GM10266 (cell line): ENCODE results near the gene HHEX.
"Not testable (repeated sequence)": the region's sequence is repeated elsewhere in the genome, so short reads cannot be mapped to it uniquely, and the experiment has no call there.

Experiments used
- DNase-seq: peaks from one replicate; pipeline ENCODE4 v3.0.0; 2012; ENCODE audit errors: extremely low spot score
- TF ChIP-seq, protein P1 (sequence below): IDR thresholded peaks from 2 replicates; pipeline ENCODE4 v1.5.1; 2012; ENCODE audit warnings: mild to moderate bottlenecking, low read depth; ENCODE audit not compliant: control insufficient read depth, insufficient read depth; ENCODE audit errors: missing control alignments

HHEX gene

DNA sequence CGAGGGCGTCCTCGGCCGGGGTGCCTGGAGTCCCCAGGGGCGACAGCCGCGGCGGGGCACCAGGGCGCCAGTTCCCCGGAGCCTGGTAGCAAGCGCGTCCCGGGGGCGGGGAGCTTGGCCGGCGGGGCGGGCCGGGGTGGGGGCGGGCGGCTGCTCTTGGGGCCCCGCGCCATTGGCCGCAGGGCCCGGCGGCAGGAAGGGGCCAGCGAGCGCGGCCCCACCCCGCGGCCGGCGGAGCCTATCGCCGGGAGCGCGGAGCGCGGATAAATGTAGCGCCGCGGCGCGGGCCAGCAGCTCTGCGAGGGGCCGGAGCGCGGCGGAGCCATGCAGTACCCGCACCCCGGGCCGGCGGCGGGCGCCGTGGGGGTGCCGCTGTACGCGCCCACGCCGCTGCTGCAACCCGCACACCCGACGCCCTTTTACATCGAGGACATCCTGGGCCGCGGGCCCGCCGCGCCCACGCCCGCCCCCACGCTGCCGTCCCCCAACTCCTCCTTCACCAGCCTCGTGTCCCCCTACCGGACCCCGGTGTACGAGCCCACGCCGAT lies at the start of gene HHEX:
HHEX (plus strand) TSS at position 293 of the 548 bp plus-strand sequence; CDS start at position 325, 32 bp downstream.
- TF ChIP-seq, protein P1, sequence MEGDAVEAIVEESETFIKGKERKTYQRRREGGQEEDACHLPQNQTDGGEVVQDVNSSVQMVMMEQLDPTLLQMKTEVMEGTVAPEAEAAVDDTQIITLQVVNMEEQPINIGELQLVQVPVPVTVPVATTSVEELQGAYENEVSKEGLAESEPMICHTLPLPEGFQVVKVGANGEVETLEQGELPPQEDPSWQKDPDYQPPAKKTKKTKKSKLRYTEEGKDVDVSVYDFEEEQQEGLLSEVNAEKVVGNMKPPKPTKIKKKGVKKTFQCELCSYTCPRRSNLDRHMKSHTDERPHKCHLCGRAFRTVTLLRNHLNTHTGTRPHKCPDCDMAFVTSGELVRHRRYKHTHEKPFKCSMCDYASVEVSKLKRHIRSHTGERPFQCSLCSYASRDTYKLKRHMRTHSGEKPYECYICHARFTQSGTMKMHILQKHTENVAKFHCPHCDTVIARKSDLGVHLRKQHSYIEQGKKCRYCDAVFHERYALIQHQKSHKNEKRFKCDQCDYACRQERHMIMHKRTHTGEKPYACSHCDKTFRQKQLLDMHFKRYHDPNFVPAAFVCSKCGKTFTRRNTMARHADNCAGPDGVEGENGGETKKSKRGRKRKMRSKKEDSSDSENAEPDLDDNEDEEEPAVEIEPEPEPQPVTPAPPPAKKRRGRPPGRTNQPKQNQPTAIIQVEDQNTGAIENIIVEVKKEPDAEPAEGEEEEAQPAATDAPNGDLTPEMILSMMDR, result no peak
- peak; percentile 92 for DNase-seq

DNA sequence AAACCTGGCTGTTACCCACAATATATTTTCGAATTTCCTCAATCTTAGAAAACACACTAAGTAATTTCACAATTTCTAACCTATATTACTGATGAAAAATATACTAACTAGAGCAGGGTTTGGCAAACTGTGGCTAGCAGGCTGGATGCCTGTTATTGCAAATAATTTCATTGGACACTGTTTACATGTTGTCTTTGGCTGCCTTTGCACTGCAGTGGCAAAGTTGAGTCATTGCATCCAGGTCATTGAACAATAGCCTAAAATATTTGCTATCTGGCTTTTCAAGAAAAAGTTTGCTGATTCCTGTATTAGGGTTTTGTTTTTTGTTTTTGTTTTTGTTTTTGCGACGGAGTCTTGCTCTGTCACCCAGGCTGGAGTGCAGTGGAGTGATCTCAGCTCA lies 49.6 kb upstream of the HHEX start:
- TF ChIP-seq, protein P1, result no peak
- DNase-seq, result no peak

DNA sequence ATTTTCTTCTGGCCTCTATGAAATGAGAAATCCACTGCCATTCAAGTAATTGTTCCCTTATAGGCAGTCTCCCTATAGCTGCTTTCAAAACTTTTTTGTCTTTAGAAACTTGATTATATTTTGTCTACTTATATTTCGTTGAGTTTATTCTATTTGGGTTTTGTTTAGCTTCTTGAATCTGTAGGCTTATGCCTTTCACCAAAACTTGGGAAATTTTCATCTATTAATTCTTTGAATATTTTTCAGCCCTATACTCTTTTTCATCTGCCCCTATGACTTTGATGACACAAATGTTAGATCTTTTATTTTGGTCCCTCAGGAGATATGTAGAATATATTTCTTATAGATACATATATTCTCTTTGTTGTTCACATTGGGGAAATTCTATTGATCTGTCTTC lies 48.3 kb upstream of the HHEX start:
- DNase-seq, result no peak

DNA sequence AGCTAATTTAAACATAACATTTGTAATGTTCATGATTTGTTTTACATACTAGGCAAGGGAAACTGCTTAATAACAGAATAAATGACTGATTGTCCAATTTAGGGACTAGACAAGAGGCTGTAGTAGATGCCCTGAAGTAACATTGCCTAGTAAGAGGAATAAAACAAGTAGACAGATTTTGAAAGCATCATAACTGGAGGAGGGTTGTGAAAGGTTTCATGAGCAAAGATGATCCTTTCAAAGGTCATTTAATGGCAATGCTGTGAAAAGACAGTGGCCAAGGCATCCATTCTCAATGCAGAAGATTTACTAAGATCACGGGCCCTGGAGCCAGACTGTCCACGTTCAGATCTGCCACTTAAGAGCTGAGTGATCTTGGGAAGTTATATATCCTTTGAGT lies 44.8 kb upstream of the HHEX start:
- no peak for DNase-seq
- TF ChIP-seq, protein P1, result no peak

More for the DNA sequence above, 48.3 kb upstream of the HHEX start:
- TF ChIP-seq, protein P1, result no peak

DNA sequence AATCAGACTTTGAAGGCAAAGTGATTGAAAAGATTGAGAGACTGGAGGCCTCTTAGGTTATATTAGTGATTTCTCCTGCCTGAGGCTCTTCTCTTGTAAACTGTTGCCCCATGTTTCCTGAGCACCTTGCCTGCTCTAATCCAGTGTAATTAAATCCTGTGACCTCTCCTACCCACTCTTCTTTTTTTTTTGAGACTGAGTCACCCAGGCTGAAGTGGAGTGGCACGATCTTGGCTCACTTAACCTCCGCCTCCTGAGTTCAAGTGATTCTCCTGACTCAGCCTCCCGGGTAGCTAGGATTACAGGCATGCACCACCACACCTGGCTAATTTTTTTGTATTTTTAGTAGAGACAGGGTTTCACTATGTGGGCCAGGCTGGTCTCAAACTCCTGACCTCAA lies 38.9 kb upstream of the HHEX start:
- not testable (repeated sequence) for DNase-seq

DNA sequence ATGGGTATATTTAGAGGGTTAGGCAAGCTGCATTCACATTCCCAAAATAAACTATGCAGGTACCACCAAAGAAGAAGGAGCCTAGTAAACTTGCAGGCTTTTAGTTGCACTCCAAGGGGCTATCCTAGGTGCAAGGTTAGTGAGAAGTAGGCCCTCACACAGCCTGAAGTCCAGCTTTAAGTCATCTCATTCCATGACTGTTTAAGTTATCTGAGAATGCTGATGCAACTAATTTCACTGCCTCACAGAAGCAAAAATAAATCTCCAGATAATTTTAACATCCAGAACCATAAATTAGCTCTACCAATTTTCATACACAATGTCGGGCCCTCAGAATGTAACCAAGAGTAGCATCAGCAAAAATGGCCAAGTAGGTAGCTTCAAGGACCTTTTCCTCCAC lies 34.3 kb upstream of the HHEX start:
- TF ChIP-seq, protein P1, result no peak
- DNase-seq, result no peak

DNA sequence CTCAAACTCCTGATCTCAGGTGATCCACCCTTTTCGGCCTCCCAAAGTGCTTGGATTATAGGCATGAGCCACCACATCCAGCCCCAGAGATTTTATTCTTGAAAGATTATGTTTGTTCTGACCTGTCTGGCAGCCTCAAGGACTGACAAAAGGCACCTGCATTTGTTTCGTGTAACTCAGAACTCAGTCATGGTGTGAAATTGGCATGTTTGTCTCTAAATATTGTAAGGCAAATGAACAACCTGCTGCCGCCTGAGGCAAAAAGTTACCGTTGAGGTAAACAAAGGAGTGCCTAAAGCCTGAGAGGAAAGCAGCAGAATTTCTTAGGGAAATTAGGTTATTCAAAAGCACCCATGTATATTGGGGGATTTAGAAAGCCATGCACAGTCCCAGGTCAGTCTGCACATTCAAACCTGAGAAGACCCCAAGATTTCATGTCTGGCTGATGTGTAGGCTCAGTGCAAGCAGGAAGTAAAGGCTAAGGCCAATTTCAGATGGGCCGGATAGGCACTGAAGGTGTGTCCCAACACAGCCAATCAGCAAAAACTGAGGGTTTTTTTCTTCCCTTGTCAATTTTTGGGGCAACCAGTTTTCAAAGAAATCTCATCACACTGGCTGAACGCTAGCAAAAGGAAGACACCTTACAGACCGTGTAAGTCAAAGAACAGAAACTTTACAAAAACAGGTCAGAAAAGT lies 33.3 kb upstream of the HHEX start:
- TF ChIP-seq, protein P1, result no peak
- DNase-seq, result no peak

DNA sequence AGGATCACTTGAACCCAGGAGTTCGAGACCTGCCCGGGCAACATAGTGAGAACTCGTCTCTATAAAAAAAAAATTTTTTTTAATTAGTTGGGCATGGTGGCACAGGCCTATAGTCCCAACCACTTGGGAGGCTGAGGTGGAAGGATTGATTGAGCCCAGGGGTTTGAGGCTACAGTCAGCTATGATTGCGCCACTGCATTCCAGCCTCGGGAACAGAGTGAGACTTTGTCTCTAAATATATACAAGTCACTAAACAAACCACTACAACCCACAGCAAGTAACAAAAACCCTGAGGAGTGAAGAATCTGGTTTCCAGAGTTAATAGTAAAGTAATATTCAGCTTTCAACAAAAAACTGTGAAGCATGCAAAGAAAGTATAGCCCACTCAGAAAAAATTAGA lies 32.7 kb upstream of the HHEX start:
- no peak for DNase-seq
- TF ChIP-seq, protein P1, result no peak
